Measurements from ENCODE around the gene PCLAF.

- no peak for TF ChIP-seq CTCF (IDR thresholded peaks at IDR 0.05; ENCODE audit: low read depth, low read length, poor library complexity, severe bottlenecking)
- no peak for TF ChIP-seq EZH2phosphoT487 (IDR thresholded peaks at IDR 0.05; ENCODE audit: borderline replicate concordance, low read length)
Observed at GRCh38 chr15:64379216-64379960, 1.9 kb downstream of the PCLAF start.
